Activated effector memory CD4-positive, alpha-beta T cell treated with Interleukin-2 at 50 U/mL for 16 hours (primary cell): ENCODE measurements around the gene NUP107.
"Not testable (repeated sequence)": the region's sequence is repeated elsewhere in the genome, so short reads cannot be mapped to it uniquely, and the experiment has no call there.

Source experiments
- DNase-seq: peaks from one replicate; pipeline ENCODE4 v3.0.0-alpha.2; 2020

The NUP107 gene

GRCh38 chr12:68686595-68687521, at the start of gene NUP107:
Gene NUP107, plus strand, starts transcription at chr12:68686978. Its CDS starts 88 bp downstream, at chr12:68687066.
- peak; percentile 94 for DNase-seq

GRCh38 chr12:68637439-68637838, 49.3 kb upstream of the NUP107 start:
- DNase-seq, result not testable (repeated sequence)

GRCh38 chr12:68638171-68638570, 48.6 kb upstream of the NUP107 start:
- DNase-seq, result no peak

GRCh38 chr12:68638721-68639395, 47.9 kb upstream of the NUP107 start:
- DNase-seq, result no peak

GRCh38 chr12:68639396-68639767, 47.4 kb upstream of the NUP107 start:
- no peak for DNase-seq

- no peak for DNase-seq
These were observed 45.6 kb upstream of the NUP107 start for GRCh38 chr12:68641138-68641537.

GRCh38 chr12:68646484-68646883, 40.3 kb upstream of the NUP107 start:
- no peak for DNase-seq

GRCh38 chr12:68647507-68647906, 39.3 kb upstream of the NUP107 start:
- DNase-seq, result no peak

- DNase-seq, result no peak
These were observed 38.6 kb upstream of the NUP107 start for GRCh38 chr12:68648179-68648578.

GRCh38 chr12:68665016-68665569, 21.7 kb upstream of the NUP107 start:
- no peak for DNase-seq

GRCh38 chr12:68667291-68667690, 19.5 kb upstream of the NUP107 start:
- no peak for DNase-seq

GRCh38 chr12:68667896-68668295, 18.9 kb upstream of the NUP107 start:
- DNase-seq, result no peak

- DNase-seq, result no peak
These were observed 15.6 kb upstream of the NUP107 start for GRCh38 chr12:68671179-68671578.

- no peak for DNase-seq
These were observed 13.0 kb upstream of the NUP107 start for GRCh38 chr12:68673788-68674187.

GRCh38 chr12:68674376-68674775, 12.4 kb upstream of the NUP107 start:
- DNase-seq, result no peak

GRCh38 chr12:68675101-68675842, 11.5 kb upstream of the NUP107 start:
- peak; percentile 60 for DNase-seq

- not testable (repeated sequence) for DNase-seq
These were observed 9.9 kb upstream of the NUP107 start for GRCh38 chr12:68676854-68677253.

GRCh38 chr12:68686262-68686594, 550 bp upstream of the NUP107 start:
- no peak for DNase-seq

- DNase-seq, result no peak
These were observed 8.7 kb downstream of the NUP107 start for GRCh38 chr12:68695454-68695853.

- DNase-seq, result no peak
These were observed 12.7 kb downstream of the NUP107 start for GRCh38 chr12:68699486-68699885.

- no peak for DNase-seq
These were observed 41.0 kb downstream of the NUP107 start for GRCh38 chr12:68727776-68728175.

GRCh38 chr12:68733661-68734071, 46.9 kb downstream of the NUP107 start:
- no peak for DNase-seq

GRCh38 chr12:68739891-68740290, 53.1 kb downstream of the NUP107 start:
- DNase-seq, result no peak
